Lung (tissue), 12 donors: ENCODE measurements around the gene GRHL1. TPM values are rescaled to one million over a fixed set of nuclear protein-coding genes. Genes with fewer than 3 reads are reported as not detected.

Experiments
- ATAC-seq: fragments of 200-7000 bp; cut with Tn5 transposase; one replicate; pipeline ENCODE4 v1.9.1; 2020; ENCODE audit warnings: moderate number of reproducible peaks; ENCODE audit not compliant: insufficient read depth, low FRiP score
- DNase-seq, 3 donors: peaks; one replicate each; pipeline ENCODE4 v3.0.0-alpha.2; 2013 to 2017
- H3K27ac ChIP-seq, 2 donors: one replicate each; pipeline ENCODE4 v1.5.1; 2013; ENCODE audit warnings: mild to moderate bottlenecking in 2 of 2, moderate library complexity in 2 of 2, control low read depth in 1 of 2, inconsistent platforms in 1 of 2, low read depth in 1 of 2, low read length in 1 of 2
- H3K27me3 ChIP-seq, 3 donors: one replicate each; pipeline ENCODE4 v1.5.1; 2013; ENCODE audit warnings: low read length in 2 of 3; ENCODE audit not compliant: control insufficient read depth in 3 of 3, insufficient read depth in 3 of 3
- H3K36me3 ChIP-seq, 4 donors: one replicate each; pipeline ENCODE4 v1.5.1; 2013; ENCODE audit warnings: low read length in 4 of 4, mild to moderate bottlenecking in 1 of 4, moderate library complexity in 1 of 4; ENCODE audit not compliant: control insufficient read depth in 4 of 4, insufficient read depth in 4 of 4
- H3K4me1 ChIP-seq, 5 donors: one replicate each; pipeline ENCODE4 v1.5.1; 2013; ENCODE audit warnings: low read length in 5 of 5, mild to moderate bottlenecking in 2 of 5, moderate library complexity in 1 of 5; ENCODE audit not compliant: control insufficient read depth in 5 of 5, insufficient read depth in 5 of 5
- H3K4me3 ChIP-seq: one replicate; pipeline ENCODE4 v1.5.1; 2013; ENCODE audit warnings: mild to moderate bottlenecking, control low read depth, moderate library complexity
- H3K9ac ChIP-seq, 2 donors: one replicate each; pipeline ENCODE4 v1.5.1; 2013; ENCODE audit warnings: low read length in 2 of 2, control low read depth in 1 of 2; ENCODE audit not compliant: insufficient read depth in 1 of 2
- H3K9me3 ChIP-seq, 4 donors: one replicate each; pipeline ENCODE4 v1.5.1; 2013; ENCODE audit warnings: low read length in 3 of 4, mild to moderate bottlenecking in 1 of 4, moderate library complexity in 1 of 4; ENCODE audit not compliant: control insufficient read depth in 4 of 4, insufficient read depth in 3 of 4
- WGBS, 2 donors: extraction: QIAGEN DNeasy Blood & Tissue Kit; methylation state at CpG; one replicate each; pipeline ENCODE4 v1.1.7; 2013; 5-methylcytosine and 5-hydroxymethylcytosine counted together
- polyA plus RNA-seq, 2 donors: library from polyadenylated mRNA; stranded (reverse); fragments of 200-250 nt; gene quantifications; one replicate each; pipeline ENCODE4 v1.2.1, GENCODE V29; 2013
- total RNA-seq, 2 donors: library from RNA; depleted of rRNA in 1 of 2; stranded (reverse); fragments of >200 nt in 1 of 2; gene quantifications; one replicate each; pipeline ENCODE4 v1.2.1, GENCODE V29; 2014 to 2021
- TF ChIP-seq, protein P1 (sequence below): IDR thresholded peaks from 2 replicates; pipeline ENCODE4 v1.5.1; 2012; ENCODE audit warnings: mild to moderate bottlenecking; ENCODE audit errors: control extremely low read depth, extremely low read depth
- donor health status: control.
- donor health status: control.
- donor health status: Bipolar disorder and iron deficiency.
- donor health status: healthy.
- donor health status: DM: yes; HTN: yes; CAD: no.

Gene GRHL1
- total and polyA plus RNA-seq, 4 donors = 1.8 to 13.6 (median 5.6) TPM

DNA sequence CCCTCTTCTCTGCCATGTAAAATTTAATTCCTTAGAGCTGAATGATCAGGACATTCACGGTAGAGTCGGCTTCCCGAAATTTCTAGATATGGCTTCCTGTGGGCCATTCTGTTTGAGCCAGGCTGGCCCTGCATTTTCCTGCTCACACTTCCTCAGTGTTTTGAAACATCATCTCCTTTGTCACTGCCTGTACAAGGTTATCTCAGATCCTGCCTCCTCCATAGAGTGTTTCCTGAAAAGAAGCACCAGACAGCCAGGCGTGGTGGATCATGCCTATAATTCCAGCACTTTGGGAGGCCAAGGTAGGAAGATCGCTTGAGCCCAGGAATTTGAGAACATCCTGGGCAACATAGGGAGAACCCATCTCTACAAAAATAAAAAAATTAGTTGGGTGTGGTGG, 43.6 kb downstream of the GRHL1 start:
- WGBS, 2 donors = 70 to 82% methylated on average over 5 of the region's 5 CpGs

DNA sequence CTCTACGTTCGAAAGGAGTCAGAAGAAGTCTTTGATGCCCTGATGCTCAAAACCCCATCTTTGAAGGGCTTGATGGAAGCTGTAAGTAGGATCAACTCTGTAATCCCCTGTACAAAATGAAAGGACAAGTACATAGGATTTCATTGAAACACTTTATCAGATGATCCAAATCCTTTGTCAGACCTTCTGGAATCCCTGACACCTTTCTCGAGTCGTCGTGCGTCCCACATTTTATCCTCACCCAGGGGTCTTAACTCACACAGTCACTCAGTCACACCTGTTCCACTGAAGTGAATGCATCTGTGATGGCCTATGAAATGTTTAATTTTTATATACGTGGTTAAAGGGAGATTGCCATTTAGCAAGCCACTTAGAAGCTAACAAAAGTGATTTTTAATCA, 44.8 kb downstream of the GRHL1 start:
- DNase-seq (no peak), ATAC-seq (no peak)
- Histone ChIP-seq H3K4me3 (no peak overlapping the region), H3K9me3 (peaks cover 0 to 1% (median 0%) of the 10 kb centered on the region in 4 donors), H3K4me1 (peaks cover 0 to 9% (median 0%) of the 10 kb centered on the region in 5 donors), H3K27ac (no peak overlapping the region), H3K9ac (no peak overlapping the region), H3K36me3 (peaks cover 0 to 6% (median 0%) of the 10 kb centered on the region in 4 donors), H3K27me3 (no peaks in the 10 kb centered on the region)
- 93 to 96% methylated on average over 7 of the region's 7 CpGs for WGBS, 2 donors
- TF ChIP-seq, protein P1, sequence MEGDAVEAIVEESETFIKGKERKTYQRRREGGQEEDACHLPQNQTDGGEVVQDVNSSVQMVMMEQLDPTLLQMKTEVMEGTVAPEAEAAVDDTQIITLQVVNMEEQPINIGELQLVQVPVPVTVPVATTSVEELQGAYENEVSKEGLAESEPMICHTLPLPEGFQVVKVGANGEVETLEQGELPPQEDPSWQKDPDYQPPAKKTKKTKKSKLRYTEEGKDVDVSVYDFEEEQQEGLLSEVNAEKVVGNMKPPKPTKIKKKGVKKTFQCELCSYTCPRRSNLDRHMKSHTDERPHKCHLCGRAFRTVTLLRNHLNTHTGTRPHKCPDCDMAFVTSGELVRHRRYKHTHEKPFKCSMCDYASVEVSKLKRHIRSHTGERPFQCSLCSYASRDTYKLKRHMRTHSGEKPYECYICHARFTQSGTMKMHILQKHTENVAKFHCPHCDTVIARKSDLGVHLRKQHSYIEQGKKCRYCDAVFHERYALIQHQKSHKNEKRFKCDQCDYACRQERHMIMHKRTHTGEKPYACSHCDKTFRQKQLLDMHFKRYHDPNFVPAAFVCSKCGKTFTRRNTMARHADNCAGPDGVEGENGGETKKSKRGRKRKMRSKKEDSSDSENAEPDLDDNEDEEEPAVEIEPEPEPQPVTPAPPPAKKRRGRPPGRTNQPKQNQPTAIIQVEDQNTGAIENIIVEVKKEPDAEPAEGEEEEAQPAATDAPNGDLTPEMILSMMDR = no peak

More for the DNA sequence above, 43.6 kb downstream of the GRHL1 start:
- no peaks in the 10 kb centered on the region for H3K27me3 ChIP-seq
- DNase-seq (no peak), ATAC-seq (no peak)
- H3K27ac ChIP-seq = no peak overlapping the region
- peaks cover 0 to 2% (median 0%) of the 10 kb centered on the region in 4 donors for H3K36me3 ChIP-seq
- peaks cover 0 to 9% (median 0%) of the 10 kb centered on the region in 5 donors for H3K4me1 ChIP-seq
- H3K4me3 ChIP-seq = no peak overlapping the region
- TF ChIP-seq, protein P1 = no peak
- peaks cover 0 to 1% (median 0%) of the 10 kb centered on the region in 4 donors for H3K9me3 ChIP-seq
- no peak overlapping the region for H3K9ac ChIP-seq

DNA sequence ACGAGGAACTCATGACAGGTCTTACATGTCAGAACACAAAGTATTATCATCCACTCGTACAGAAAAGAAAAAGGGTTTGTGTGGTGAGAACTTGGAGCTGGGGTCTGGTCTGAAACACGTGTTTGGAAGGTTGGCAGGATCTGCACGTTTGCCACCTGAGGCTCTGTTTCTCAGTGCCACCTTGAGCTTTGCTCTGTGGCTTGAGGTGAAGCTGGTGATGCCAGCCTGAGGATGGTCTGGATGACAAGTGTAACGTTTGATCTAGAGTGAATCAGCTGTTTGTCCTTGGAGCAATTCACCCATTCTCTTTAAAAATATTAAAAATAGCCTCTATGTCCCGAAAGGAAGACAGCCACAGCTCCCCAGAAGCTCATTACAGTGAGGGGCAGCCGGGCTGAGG, 46.4 kb downstream of the GRHL1 start:
- no peaks in the 10 kb centered on the region for H3K27me3 ChIP-seq
- no peak for DNase-seq
- no peak for ATAC-seq
- no peak overlapping the region for H3K27ac ChIP-seq
- H3K4me3 ChIP-seq = no peak overlapping the region
- 67 to 75% methylated on average over 7 of the region's 7 CpGs for WGBS, 2 donors
- TF ChIP-seq, protein P1 = no peak
- peaks cover 0 to 6% (median 0%) of the 10 kb centered on the region in 5 donors for H3K4me1 ChIP-seq
- peaks cover 0 to 6% (median 0%) of the 10 kb centered on the region in 4 donors for H3K36me3 ChIP-seq
- H3K9ac ChIP-seq = no peak overlapping the region
- peaks cover 0 to 1% (median 0%) of the 10 kb centered on the region in 4 donors for H3K9me3 ChIP-seq
